GM12892 (cell line): Measurements from ENCODE around the gene PDE6G.

ENCODE experiments used
- POLR2A ChIP-seq: IDR thresholded peaks from 2 replicates; pipeline ENCODE4 v1.6.1; 2011; ENCODE audit warnings: low read depth, low read length, control low read depth
- POLR2AphosphoS5 ChIP-seq: IDR thresholded peaks from 2 replicates; pipeline ENCODE4 v1.6.1; 2011; ENCODE audit warnings: low read depth, low read length, control low read depth
- TAF1 ChIP-seq: IDR thresholded peaks from 2 replicates; pipeline ENCODE4 v1.6.1; 2011; ENCODE audit warnings: low read depth, mild to moderate bottlenecking, control low read depth, low read length, borderline replicate concordance

DNA sequence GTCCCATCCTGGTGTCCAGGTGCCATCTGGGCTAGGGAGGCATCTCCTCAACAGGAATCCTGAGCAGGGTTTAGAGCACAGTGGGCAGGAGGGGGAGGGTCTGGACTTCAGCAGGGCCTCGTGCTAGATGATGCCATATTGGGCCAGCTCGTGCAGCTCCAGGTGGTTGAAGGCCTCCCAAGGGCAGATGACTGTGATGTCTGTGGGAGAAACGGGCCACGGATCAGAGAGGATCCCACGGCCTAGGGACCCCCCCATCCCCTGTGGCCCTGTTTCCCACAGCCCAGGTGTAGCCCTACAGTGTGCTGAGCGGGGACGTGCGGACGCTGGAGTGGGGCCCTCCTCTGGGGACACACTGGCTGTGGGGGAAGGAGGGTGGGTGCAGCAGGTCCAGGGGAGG lies 5.4 kb downstream of the PDE6G start:
- TF ChIP-seq POLR2A, result no peak
- no peak for TF ChIP-seq POLR2AphosphoS5
- no peak for TF ChIP-seq TAF1
